GM12865 (cell line): ENCODE data around the gene USP28.
"Not testable (repeated sequence)": the region's sequence is repeated elsewhere in the genome, so short reads cannot be mapped to it uniquely, and the experiment has no call there.

Experiments used
- DNase-seq: peaks from one replicate; pipeline ENCODE4 v3.0.0; 2010; ENCODE audit warnings: low read depth
- H3K4me3 ChIP-seq: 2 replicates; pipeline ENCODE4 v1.5.1; 2011; ENCODE audit warnings: mild to moderate bottlenecking, low read depth, low read length, control low read depth
- CTCF ChIP-seq: IDR thresholded peaks from 2 replicates; pipeline ENCODE4 v1.5.1; 2011; ENCODE audit warnings: low read length, control low read depth, low read depth, inconsistent platforms; ENCODE audit not compliant: insufficient read depth; ENCODE audit errors: missing control alignments

The USP28 gene

GRCh38 chr11:113875234-113876073 lies at the start of gene USP28:
TSS of gene USP28 (minus strand) at chr11:113875572. CDS start at chr11:113875501, 71 bp downstream.
- peak; percentile 98 for DNase-seq
- no peak for TF ChIP-seq CTCF
- H3K4me3 ChIP-seq, result peak within 1 kb of the TSS; percentile 85

GRCh38 chr11:113923572-113923971 lies 48.2 kb upstream of the USP28 start:
- no peak for TF ChIP-seq CTCF
- no peak for DNase-seq
- H3K4me3 ChIP-seq, result no peak overlapping the region

- H3K4me3 ChIP-seq, DNase-seq: not testable (repeated sequence)
Measured at GRCh38 chr11:113911491-113911890, 36.1 kb upstream of the USP28 start.

GRCh38 chr11:113908098-113908497 lies 32.7 kb upstream of the USP28 start:
- no peak for DNase-seq
- no peak overlapping the region for H3K4me3 ChIP-seq
- TF ChIP-seq CTCF, result no peak

- no peak overlapping the region for H3K4me3 ChIP-seq
- no peak for DNase-seq
- no peak for TF ChIP-seq CTCF
Measured at GRCh38 chr11:113907681-113908080, 32.3 kb upstream of the USP28 start.

GRCh38 chr11:113907152-113907551 lies 31.8 kb upstream of the USP28 start:
- no peak for DNase-seq
- no peak for TF ChIP-seq CTCF
- H3K4me3 ChIP-seq, result no peak overlapping the region

GRCh38 chr11:113906516-113906915 lies 31.1 kb upstream of the USP28 start:
- no peak for TF ChIP-seq CTCF
- DNase-seq, result no peak

More at GRCh38 chr11:113906516-113906915, 31.1 kb upstream of the USP28 start:
- no peak overlapping the region for H3K4me3 ChIP-seq
